Measurements from ENCODE around the gene FAM222B.
"Not testable (repeated sequence)": the region's sequence is repeated elsewhere in the genome, so short reads cannot be mapped to it uniquely, and the experiment has no call there.

FAM222B gene

DNA sequence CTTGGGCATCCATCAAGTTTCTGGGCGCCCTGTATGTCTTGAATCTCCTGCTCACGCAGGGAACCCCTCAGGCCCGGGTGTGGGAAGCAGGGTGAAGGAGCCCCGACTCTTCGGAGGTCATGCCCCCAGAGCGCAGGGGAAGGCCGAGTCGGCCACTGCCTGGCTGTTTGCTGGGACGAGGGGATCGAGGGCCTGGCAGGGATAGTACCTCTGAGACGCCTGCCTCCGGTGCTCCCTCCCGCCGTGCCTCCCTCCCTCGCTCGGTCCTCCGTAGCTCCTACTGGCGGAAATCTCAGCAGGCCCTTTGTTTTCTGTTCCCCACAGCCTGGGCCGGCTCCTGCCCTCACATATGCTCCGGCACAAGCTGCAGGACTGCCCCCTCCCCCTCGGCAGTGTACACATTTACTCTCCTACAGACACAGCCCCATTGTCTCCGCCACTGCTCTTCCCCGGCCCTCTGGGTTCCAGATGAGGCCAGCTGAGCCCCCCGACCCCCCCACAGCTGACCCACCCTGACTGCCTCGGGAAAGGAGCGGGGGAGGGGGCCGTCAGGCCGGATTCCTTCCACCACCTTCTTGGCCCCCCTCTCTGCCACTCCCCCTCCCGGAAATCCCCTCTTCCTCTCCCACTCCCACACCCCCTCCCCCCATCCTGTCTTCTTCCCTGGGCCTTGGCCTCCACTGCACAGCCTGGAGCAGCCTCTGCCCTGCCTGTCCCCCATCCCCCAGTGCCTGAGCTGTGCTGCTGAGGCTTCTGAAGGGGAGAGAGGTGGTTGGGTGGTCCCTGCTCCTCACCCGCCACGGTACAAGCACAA is 97.4 kb downstream of the FAM222B start:
- peak; percentile 53 to 75 for DNase-seq

DNA sequence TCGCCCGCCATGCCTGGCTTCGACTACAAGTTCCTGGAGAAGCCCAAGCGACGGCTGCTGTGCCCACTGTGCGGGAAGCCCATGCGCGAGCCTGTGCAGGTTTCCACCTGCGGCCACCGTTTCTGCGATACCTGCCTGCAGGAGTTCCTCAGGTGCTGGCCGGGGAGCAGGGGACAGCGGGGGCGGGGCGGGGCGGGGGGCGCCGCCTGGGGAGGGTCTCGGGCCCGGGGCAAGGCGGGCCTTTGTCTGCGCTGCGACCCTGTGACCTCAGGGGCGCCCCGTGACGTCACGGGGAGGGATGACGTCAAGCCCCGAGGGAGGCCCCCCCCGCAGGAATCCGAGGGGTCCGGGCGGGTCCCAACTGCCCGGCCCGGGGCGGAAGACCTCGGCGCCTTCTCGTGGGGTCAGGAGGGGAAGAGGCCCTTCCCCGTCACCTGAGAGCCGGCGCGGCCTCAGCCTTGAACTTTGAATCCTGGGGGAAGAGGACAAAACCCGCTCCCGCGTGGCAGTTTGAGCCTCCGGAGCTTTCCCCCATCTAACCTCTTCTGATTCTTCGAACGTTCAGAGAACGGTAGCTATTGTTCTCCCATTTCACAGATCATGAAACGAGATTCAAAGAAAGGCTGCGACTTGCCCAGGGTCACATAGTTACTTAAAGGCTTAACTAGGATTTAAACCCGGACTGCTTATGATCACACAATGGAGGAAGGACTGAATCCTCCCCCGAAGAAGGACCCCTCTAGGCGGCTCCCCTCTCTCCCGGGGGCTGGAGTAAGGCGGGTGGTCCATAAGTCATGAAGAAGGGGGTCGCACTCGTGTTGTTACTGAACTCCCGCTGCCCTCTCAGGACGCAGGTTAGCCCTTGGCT is 98.3 kb downstream of the FAM222B start:
- DNase-seq = peak; percentile 44 to 51

DNA sequence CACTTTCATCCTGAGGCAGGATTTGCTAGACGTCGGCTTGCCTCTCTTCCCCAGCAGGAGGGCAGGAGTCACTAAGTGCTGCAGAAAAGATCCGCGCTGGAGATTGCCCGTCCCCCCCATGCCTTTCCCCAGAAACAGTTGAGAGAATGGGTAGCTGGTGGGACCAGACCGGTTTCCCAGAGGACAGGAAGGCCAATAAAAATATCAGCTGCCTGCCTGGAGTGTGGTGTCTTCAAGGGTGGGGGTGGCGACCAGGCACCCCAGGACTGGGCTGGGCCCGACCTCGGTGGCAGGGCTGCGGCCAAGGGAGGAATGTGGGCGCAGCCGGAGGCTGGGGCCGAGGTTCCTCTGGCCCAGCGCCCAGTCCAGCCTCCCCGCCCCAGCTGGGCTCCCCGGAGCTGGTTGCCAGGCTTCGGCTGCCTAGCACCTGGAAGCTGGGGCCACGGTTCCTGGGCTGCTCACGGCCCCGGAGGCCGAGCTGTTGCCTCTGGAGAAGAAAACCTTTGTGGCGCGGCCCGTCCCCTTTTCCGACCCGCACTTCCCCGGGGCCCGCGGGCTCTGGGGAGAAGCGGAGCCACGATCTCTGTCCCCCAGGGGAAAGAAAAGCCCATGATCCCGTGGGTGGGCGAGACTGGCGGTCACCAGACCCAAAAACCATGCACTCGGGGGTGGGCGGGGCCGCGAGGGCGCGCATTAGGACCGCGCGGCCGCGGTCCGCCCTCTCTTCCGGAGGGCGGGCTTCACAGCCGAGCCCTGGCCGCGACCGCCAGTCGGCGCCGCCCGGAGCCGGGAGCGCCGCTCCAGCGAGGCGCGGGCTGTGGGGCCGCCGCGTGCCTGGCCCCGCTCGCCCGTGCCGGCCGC is 99.1 kb downstream of the FAM222B start, which contains the start of gene TRAF4:
Gene TRAF4, plus strand, starts transcription at position 769 of the 861 bp plus-strand sequence. CDS start 102 bp downstream, outside the sequence.
- peak; percentile 80 to 92 for DNase-seq

DNA sequence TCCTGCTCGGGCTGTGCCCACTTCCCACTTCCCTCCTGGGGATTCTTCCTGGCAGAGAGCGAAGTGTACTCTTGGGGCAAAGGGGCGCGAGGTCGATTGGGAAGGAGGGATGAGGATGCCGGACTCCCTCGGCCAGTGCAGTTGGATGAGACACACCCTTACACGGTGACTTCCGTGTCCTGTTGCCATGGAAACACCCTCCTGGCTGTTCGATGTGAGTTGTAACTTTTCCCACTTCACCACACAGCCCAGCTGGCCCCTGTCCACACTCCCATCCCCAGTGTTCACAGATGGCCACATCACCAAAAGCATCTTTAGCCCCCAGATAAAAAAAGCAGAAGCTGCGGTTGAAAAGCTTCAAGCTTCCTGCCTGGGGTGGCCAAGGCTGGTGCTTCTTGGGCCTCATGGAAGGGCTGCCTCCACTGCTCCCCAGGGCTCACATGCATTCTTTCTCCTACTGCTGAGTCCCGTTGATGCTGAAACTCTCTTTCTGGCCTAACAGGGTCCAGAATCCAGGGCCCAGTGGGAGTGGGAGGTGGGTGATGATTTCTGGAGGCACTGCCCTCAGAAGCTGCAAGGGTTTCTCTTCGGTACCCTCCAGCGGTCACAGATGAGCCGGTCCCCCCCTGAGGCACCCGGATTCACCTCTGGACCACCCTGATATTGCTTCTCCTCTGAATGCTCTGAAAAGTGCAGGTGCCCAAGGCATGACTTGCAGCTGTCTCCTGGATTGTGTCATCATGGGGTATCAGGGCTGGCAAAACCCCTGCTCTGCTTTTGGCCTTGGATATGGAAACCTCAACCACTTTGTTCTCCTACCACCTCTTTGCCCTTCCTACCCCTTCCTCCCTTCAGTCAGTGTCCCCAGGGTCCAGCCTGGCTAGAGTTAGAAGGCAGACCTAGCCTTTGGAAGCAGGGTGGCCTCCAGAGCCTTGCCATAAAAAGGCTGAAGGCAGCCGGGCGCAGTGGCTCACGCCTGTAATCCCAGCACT is 100.9 kb downstream of the FAM222B start:
- DNase-seq = peak; percentile 46 to 67

DNA sequence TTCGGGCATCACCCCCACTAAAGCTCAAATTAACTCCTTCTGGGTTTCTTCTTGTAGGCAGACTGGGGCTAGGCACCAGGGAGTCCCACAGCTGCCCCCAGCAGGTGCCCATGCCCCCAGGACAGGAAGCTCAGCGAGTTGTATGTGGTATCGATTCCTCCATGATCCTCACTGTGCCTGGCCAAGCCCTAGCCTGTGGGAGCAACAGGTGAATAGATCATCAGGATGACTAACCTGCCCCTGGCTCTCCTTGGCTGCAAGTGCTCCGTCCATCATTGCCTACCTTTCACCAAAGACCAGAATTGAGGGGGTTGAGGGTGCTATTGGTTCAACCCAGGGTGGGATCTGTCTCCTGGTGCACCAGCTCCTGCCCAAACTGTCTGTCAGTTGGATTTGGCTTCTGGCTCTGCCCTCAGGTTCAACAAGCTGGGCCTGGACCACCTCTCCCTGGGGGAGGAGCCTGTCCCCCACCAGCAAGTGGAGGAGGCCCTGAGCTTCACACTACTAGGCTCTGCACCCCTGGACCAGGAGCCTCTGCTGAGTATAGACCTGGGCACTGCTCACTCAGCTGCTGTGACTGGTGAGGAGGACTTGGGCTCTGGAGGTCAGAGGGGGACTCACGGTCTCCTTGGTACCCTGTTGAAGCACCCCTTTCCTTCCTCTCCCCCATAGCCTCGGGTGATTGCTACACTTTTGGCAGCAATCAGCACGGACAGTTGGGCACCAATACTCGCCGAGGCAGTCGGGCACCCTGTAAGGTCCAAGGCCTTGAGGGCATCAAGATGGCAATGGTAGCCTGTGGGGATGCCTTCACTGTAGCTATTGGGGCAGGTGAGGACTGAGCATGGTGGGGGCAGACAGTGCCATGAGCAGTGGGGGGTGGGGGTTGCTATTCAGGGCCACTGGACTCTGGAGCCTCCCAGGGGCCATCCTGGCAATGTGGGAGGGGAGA is 101.9 kb downstream of the FAM222B start:
- DNase-seq = no peak

DNA sequence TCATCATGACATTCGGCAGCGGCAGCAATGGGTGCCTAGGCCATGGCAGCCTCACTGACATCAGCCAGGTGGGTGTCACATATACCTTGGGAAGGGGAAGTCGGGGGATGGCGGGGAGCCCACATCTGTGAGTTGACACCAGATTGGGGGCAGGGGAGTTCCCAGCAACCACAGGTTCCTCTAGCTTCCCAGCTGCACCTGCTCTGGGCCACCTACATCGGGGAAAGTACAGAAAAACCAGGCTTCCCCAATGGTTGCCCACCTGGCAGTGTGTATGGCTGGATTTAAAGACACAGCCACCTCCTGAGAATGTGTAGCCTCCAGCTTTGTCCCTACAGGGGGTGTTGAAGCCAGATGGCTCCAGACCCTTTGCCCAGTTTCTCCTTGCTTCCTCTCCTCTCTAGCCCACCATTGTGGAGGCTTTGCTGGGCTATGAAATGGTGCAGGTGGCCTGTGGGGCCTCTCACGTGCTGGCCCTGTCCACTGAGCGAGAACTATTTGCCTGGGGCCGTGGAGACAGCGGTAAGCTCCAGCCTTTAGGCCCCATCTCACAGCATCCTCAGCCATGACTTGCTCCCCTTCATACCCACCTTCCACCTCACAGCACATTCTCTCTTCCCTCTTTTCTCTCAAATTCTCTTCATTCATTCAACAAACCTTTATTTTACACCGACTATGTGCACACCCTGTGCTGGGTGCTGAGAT is 103.8 kb downstream of the FAM222B start:
- DNase-seq = no peak

DNA sequence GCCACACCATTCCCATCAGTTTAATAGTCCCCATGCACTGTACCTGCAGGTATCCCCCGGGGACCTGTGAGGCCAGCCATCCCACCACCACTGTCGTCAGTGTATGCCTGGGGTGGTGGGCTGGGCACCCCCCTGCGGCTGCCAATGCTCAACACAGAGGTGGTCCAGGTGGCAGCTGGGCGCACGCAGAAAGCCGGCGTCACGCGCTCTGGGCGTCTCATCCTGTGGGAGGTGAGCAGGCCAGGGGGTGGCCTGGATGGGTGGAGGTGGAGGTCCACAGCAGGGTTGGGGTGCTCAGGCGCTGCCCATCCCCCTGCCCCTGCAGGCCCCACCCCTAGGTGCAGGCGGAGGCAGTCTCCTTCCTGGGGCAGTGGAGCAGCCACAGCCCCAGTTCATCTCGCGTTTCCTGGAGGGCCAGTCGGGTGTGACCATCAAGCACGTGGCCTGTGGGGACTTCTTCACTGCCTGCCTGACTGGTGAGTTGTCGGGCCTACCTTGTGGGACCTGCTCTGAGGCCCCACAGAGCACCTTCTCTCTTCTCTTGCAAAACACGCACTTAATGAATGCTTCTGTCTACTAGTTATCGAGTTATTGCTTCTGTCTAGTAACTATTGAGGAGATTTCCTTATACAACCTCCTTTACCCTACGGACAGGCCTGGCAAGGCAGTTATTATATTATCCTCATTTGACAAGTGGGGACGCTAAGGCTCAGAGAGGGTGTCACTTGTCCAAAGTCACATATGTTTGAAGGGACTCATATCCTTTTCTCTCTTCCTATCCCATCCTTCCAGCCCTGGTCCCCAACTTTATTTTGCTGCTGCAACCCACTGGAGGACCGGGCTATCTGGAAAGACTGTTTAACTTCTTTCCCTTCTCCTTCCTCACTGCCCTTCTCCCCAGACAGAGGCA is 104.6 kb downstream of the FAM222B start:
- DNase-seq = no peak

DNA sequence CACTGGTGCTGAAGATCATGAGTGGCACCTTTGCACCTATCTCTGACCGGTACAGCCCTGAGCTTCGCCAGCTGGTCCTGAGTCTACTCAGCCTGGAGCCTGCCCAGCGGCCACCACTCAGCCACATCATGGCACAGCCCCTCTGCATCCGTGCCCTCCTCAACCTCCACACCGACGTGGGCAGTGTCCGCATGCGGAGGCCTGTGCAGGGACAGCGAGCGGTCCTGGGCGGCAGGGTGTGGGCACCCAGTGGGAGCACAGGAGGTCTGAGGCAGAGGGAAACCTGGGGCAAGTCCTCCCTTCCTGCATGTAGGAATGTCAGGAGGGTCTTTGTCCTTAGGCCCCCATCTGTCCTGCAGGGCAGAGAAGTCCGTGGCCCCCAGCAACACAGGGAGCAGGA is 105.3 kb downstream of the FAM222B start:
- no peak for DNase-seq

DNA sequence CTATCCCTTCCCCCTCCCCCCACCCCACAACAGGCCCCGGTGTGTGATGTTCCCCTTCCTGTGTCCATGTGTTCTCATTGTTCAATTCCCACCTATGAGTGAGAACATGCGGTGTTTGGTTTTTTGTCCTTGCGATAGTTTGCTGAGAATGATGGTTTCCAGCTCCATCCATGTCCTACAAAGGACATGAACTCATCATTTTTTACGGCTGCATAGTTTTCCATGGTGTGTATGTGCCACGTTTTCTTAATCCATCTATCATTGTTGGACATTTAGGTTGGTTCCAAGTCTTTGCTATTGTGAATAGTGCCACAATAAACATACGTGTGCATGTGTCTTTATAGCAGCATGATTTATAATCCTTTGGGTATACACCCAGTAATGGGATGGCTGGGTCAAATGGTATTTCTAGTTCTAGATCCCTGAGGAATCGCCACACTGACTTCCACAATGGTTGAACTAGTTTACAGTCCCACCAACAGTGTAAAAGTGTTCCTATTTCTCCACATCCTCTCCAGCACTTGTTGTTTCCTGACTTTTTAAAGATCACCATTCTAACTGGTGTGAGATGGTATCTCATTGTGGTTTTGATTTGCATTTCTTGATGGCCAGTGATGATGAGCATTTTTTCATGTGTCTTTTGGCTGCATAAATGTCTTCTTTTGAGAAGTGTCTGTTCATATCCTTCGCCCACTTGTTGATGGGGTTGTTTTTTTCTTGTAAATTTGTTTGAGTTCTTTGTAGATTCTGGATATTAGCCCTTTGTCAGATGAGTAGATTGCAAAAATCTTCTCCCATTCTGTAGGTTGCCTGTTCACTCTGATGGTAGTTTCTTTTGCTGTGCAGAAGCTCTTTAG is 106.4 kb downstream of the FAM222B start:
- not testable (repeated sequence) for DNase-seq

DNA sequence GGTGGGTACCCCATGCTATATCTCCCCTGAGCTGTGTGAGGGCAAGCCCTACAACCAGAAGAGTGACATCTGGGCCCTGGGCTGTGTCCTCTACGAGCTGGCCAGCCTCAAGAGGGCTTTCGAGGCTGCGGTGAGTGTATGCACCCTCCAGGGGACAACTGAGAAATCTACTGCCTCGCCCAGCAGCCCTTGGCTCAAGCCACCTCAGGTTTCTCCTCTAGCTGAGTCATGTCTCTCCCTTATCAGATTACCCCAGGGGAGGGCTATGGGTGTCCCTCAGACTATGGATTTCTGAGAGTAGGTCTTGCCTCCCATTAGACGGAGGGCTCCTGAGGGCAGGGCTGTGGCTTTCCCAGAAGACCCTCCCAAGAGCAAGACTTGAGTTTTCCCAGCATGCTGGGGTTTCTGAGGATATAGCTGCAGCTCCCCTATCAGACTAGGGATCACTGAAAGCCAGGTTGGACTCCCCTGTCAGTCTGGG is 107.3 kb downstream of the FAM222B start:
- no peak for DNase-seq

DNA sequence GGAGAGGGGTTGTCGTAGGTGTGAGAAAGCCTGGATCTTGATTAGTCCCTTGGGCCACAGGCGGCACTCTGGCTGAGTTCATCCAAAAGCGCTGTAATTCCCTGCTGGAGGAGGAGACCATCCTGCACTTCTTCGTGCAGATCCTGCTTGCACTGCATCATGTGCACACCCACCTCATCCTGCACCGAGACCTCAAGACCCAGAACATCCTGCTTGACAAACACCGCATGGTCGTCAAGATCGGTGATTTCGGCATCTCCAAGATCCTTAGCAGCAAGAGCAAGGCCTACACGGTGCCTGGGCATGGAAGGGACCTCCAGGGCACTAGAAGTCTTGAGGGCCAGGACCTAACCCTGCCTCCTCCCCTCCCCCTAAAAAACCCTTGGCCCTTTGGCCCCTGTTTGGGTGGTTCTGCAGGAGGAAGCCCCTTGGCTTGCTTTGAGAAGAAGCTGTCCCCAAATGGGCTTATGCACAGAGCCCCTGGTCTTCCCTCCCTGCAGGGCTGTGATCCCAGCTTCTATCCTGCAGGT is 107.8 kb downstream of the FAM222B start:
- DNase-seq = no peak

DNA sequence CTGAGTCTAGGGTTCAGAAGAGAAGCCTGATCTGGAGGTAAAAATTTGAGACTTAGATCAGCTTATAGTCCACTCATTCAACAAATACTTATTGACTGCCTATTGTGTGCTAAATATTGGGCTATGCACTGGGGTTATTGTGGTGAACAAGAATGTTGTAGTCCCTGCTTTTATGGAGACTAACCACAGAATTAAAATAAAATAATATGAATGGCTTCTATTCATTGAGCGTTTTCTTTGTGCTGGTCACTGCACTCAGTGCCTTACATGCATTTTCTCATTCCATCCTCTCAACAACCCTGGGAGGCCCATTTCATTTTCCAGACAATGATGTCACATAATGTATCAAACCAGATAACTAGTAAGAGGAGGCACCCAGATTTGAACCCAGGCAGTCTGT is 109.2 kb downstream of the FAM222B start:
- no peak for DNase-seq

DNA sequence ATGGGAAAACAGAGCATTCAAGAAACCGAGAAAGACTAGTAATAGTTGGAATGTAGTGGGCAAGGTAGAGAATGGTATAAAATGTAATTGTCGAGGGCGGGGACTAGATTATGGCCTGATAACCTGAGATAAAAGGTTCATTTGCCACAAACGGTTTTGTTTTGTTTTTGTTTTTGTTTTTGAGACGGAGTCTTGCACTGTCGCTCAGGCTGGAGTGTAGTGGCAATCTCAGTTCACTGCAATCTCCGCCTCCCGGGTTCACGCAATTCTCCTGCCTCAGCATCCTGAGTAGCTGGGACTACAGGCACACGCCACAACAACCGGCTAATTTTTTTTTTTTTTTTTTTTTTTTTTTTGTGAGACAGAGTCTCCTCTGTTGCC is 112.7 kb downstream of the FAM222B start:
- no peak for DNase-seq

DNA sequence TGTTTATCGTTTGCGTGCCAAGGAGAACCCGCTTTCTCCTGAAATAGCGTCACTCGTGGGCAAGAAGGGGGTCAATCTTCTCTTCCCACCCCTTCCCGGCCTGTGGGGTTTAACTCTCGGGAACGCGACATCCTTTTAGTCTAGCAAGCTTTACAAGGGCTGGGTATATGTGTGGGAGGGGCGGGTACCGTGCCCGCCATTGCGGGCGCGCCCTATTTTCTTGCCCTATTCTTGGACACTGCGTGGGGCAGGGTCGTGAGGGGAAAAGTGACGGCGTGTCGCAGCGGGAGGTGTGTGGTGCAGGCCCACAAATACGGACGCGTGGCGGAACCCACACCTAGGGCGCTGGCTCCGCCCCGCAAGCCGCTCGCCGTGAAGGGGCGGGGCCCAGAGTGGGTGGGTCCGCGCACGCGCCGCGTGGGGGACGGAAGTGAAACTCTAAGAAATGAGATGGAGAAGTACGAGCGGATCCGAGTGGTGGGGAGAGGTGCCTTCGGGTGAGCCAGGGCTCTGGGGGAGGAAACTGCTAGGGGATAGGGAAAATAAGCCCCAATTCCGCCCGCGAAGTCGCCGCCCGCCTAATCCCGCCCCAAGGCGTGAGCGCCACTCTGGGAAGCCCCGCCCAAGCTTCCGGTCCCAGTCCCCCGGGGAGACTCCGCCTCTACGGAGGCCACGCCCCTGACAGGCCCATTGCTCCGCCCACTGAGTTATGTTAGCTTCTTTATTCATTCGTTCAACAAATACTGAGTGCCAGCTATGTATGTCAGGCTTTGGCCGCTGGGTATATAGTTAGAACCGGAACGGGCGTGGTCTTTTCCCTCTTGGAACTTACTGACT is 114.0 kb downstream of the FAM222B start, which contains the start of gene NEK8:
Gene NEK8, plus strand, starts transcription at position 425 of the 837 bp plus-strand sequence. Its CDS starts 26 bp downstream, at position 451.
- DNase-seq = peak; percentile 96 to 97

DNA sequence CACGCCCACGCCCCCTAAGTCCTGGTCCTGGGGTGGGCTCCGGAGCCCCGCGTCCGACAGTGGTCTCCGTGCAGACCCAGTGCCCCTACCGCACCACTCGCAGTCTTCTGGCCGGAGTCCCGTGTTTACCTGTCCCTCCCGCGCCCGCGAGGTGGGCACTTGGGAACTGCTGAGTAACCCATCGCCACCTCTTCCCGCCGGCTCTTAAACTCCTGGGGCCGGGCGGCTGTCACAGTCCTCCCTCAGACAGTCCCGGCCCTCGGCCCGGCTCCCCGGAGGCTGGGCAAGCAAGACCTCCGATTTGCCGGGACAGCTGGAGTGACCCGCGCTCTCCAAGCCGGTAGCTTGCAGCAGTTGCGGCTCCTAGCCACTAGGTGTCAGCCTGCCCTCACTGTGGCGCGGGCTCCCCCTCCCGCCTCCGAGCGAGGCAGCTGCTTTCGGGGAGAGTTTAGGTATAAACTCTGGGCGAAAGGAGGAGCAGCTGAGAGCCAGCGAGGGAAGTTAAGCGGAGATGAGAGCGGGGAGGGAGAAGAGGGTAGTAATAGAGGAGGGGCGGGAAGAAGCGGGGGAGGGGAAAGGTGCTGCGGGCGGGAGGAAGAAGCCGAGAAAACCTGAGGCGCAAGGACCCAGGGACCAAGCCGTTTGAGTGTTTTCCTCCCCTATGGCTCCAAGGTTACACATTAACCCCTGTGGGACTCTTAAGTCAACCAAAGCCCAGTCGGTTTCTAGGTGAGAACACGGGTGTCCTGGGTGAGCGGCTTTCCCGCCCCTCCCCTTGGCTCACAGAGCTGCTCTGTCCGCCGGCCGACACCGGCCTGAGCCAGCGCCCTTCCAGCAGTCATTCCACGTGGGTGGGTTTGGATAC is 115.7 kb downstream of the FAM222B start:
- DNase-seq = peak; percentile 100
